ENCODE data around the gene FBP2.

GRCh38 chr9:94563548-94563947 lies 30.1 kb downstream of the FBP2 start:
- no peak for TF ChIP-seq CTCF (IDR thresholded peaks at IDR 0.05)
- TF ChIP-seq EZH2 (IDR thresholded peaks at IDR 0.05; ENCODE audit: borderline replicate concordance, insufficient read depth, low read depth, low read length, poor library complexity, severe bottlenecking) = no peak

Data from B cell (primary cell).